HUES6 (cell line): ENCODE results near the gene LRRC75B.
"Not testable (repeated sequence)": the region's sequence is repeated elsewhere in the genome, so short reads cannot be mapped to it uniquely, and the experiment has no call there.

Experiments used
- H3K27ac ChIP-seq: 2 replicates; pipeline ENCODE4 v1.7.0; 2013; ENCODE audit warnings: low read depth, mild to moderate bottlenecking, low read length, inconsistent platforms
- H3K27me3 ChIP-seq: 2 replicates; pipeline ENCODE4 v1.6.1; 2013; ENCODE audit warnings: low read length; ENCODE audit not compliant: control insufficient read depth, insufficient read depth
- H3K36me3 ChIP-seq: 2 replicates; pipeline ENCODE4 v1.6.1; 2013; ENCODE audit warnings: low read length; ENCODE audit not compliant: control insufficient read depth, insufficient read depth
- H3K4me1 ChIP-seq: 2 replicates; pipeline ENCODE4 v1.6.1; 2013; ENCODE audit warnings: low read length; ENCODE audit not compliant: control insufficient read depth, insufficient read depth
- H3K4me3 ChIP-seq: 2 replicates; pipeline ENCODE4 v1.5.1; 2013; ENCODE audit warnings: low read depth, low read length
- H3K9ac ChIP-seq: one replicate; pipeline ENCODE4 v1.6.1; 2013; ENCODE audit warnings: mild to moderate bottlenecking, low read length
- H3K9me3 ChIP-seq: 2 replicates; pipeline ENCODE4 v1.6.1; 2013; ENCODE audit warnings: low read depth, low read length; ENCODE audit not compliant: control insufficient read depth, insufficient read depth

The LRRC75B gene

GRCh38 chr22:24622596-24622995 is 29.7 kb upstream of the LRRC75B start:
- not testable (repeated sequence) for H3K27me3 ChIP-seq, H3K9ac ChIP-seq, H3K4me1 ChIP-seq, H3K27ac ChIP-seq, H3K9me3 ChIP-seq, H3K4me3 ChIP-seq, H3K36me3 ChIP-seq

- H3K27ac ChIP-seq, H3K9ac ChIP-seq, H3K27me3 ChIP-seq, H3K4me1 ChIP-seq, H3K36me3 ChIP-seq, H3K9me3 ChIP-seq, H3K4me3 ChIP-seq: not testable (repeated sequence)
These were observed 28.4 kb upstream of the LRRC75B start for GRCh38 chr22:24621244-24621643.

GRCh38 chr22:24614794-24615193 is 21.9 kb upstream of the LRRC75B start:
- not testable (repeated sequence) for H3K27me3 ChIP-seq, H3K4me1 ChIP-seq, H3K4me3 ChIP-seq, H3K9ac ChIP-seq, H3K27ac ChIP-seq, H3K9me3 ChIP-seq, H3K36me3 ChIP-seq

GRCh38 chr22:24609888-24610287 is 17.0 kb upstream of the LRRC75B start:
- not testable (repeated sequence) for H3K36me3 ChIP-seq, H3K4me1 ChIP-seq, H3K9me3 ChIP-seq, H3K27me3 ChIP-seq, H3K9ac ChIP-seq, H3K4me3 ChIP-seq, H3K27ac ChIP-seq

DNA sequence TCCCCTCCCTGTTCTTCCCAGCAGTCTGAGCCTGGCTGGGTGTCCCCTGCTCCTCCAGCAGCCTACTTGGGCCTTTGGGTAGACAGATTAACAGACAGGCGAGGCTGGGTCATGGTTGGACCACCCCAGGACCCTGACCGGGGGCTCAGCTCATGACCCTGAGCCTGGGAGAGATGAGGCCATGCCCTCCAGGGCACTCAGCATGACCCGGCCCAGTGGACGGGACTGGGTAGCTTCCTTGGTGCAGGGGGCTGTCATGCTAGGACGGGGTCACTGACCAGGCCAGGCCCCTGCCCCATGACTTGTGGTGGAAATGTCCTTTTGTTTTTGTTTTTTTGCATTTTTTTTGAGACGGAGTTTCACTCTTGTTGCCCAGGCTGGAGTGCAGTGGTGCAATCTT is 15.5 kb upstream of the LRRC75B start:
- H3K27ac ChIP-seq, H3K9ac ChIP-seq, H3K4me3 ChIP-seq, H3K36me3 ChIP-seq, H3K27me3 ChIP-seq, H3K4me1 ChIP-seq, H3K9me3 ChIP-seq: not testable (repeated sequence)

DNA sequence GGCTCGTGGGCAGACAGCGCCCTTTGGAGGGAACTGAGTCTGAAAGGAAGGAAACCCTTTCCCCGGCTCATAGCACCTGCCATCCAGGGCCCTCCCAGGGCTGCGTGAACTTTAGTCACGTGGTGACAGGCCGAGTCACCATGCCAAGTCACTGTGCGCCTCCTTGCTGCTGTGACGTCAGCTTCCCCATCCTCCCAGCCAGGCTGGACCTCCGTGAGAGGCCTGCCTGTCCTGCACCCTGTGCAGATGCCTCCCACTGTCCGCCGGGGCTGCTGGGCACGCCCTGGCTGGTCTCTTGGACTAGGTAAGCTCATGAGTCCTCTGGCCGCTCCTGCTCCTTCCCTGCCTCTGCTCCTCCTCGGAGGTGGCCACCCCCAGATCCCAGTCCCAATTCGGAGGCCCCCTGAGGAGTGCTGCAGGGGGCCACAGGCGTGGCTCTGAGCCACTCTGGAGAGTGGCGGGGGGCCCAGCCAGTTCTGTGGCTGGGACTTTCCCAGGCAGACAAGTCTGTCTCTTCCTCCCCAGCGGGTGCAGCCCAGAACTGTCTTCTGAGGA is 14.6 kb upstream of the LRRC75B start:
- not testable (repeated sequence) for H3K4me1 ChIP-seq, H3K27ac ChIP-seq, H3K4me3 ChIP-seq, H3K36me3 ChIP-seq, H3K9me3 ChIP-seq, H3K27me3 ChIP-seq, H3K9ac ChIP-seq

DNA sequence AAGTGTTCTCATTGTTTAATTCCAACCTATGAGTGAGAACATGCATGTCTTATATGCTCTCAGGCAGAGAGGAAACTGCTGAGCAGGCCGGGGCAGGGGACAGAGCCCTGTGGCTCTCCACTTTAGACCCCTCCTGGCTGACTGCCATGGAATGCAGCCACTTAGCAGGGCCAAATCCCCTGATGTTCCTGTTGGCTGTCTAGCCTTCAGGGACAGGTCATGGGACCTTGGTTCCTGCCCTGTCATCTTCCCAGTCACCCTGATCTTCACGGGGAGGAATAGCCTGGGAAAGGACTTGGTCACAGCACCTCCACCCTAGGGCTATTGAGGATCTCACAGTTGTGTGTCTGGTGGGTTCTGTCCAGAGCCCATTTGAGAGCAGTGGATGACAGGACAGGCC is 13.5 kb upstream of the LRRC75B start:
- H3K4me3 ChIP-seq, H3K9me3 ChIP-seq, H3K4me1 ChIP-seq, H3K27me3 ChIP-seq, H3K9ac ChIP-seq, H3K27ac ChIP-seq, H3K36me3 ChIP-seq: not testable (repeated sequence)

- Histone ChIP-seq H3K4me3 (peak overlapping the region; percentile 61; the same call in 1 of the 2 replicates), H3K4me1 (peaks cover 15% of the 10 kb centered on the region), H3K9ac (peak overlapping the region; percentile 44)
- H3K27ac ChIP-seq, H3K27me3 ChIP-seq, H3K9me3 ChIP-seq, H3K36me3 ChIP-seq: not testable (repeated sequence)
These were observed 11.1 kb upstream of the LRRC75B start for GRCh38 chr22:24603770-24604629.

DNA sequence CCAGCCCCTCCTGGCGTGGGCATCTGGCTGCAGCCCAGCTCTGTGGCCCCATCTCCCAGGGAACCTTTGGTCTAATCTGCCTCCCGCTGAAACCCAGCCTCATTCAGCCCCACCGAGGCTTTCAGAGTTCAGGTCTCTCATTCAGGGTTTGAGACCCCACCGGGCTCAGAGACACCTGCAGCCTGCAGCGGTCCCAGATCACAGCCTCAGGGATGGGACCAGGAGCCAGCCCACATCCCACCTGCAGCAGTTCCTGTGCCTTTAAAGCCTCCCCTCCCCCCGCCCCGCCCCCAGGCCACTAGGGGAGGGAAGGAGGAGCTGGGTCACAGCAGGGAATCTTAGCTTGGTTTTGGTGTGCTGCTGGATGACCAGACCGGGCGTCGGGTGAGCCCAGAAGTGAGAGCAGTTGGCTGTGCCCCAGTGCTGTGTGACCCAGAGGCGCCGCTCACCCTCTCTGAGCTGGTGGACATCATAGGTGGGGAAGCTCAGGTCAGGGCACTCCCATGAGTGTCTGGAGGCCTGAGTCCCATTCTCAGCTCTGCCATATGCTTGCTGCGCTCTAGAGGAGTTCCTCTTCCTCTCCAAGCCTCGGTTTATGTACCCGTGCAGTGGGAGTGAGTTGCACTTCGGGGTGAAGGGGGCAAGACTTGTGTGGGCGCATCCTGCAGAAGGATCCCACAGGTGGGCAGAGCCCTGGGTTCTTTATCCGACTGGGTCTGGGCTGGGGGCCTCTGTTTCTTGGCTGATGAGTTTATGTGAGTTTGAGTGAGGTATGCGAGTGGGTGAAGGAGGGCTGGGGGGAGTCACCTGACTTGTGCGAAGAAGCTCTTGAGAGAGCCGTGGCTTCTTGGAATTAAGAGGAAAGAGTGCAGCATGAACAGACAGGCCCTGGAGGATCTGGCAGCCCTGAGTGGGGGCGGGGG is 10.2 kb upstream of the LRRC75B start, which contains the start of gene GGT1:
TSS of gene GGT1 (plus strand) at position 347 of the 923 bp plus-strand sequence. CDS start 7,889 bp downstream, outside the sequence.
- Histone ChIP-seq H3K4me1 (peaks cover 15% of the 10 kb centered on the region), H3K9ac (peak within 1 kb of the TSS; percentile 59), H3K4me3 (peak within 1 kb of the TSS; percentile 61)
- not testable (repeated sequence) for H3K9me3 ChIP-seq, H3K27ac ChIP-seq, H3K36me3 ChIP-seq, H3K27me3 ChIP-seq

- H3K27me3 ChIP-seq, H3K27ac ChIP-seq, H3K36me3 ChIP-seq, H3K9ac ChIP-seq, H3K9me3 ChIP-seq, H3K4me3 ChIP-seq: not testable (repeated sequence)
- H3K4me1 ChIP-seq = peaks cover 15% of the 10 kb centered on the region
These were observed 9.4 kb upstream of the LRRC75B start for GRCh38 chr22:24602105-24602749.
